HEK293T (cell line): ENCODE results near the gene POMP.

ENCODE experiments used
- BHLHE40 ChIP-seq: fragments of 450-650 bp; IDR thresholded peaks from 2 replicates; pipeline ENCODE4 v1.6.1; 2016; ENCODE audit warnings: mild to moderate bottlenecking, moderate library complexity, borderline replicate concordance
- CTBP1 ChIP-seq: fragments of 450-650 bp; IDR thresholded peaks from 2 replicates; pipeline ENCODE4 v1.6.1; 2016; ENCODE audit warnings: borderline replicate concordance
- ELF4 ChIP-seq: fragments of 450-650 bp; IDR thresholded peaks from 2 replicates; pipeline ENCODE4 v1.6.1; 2017; ENCODE audit warnings: antibody characterized with exemption
- FOXA1 ChIP-seq: fragments of 450-650 bp; IDR thresholded peaks from 2 replicates; pipeline ENCODE4 v1.6.1; 2016; ENCODE audit warnings: mild to moderate bottlenecking
- FOXM1 ChIP-seq: fragments of 450-650 bp; IDR thresholded peaks from 2 replicates; pipeline ENCODE4 v1.6.1; 2017; ENCODE audit warnings: mild to moderate bottlenecking, borderline replicate concordance
- HDGF ChIP-seq: fragments of 450-650 bp; IDR thresholded peaks from 2 replicates; pipeline ENCODE4 v1.6.1; 2017; ENCODE audit warnings: antibody characterized with exemption, borderline replicate concordance
- NFRKB ChIP-seq: fragments of 450-650 bp; IDR thresholded peaks from 2 replicates; pipeline ENCODE4 v1.6.1; 2016; ENCODE audit warnings: mild to moderate bottlenecking, moderate library complexity
- SP1 ChIP-seq: fragments of 450-650 bp; IDR thresholded peaks from 2 replicates; pipeline ENCODE4 v1.6.1; 2017
- SUZ12 ChIP-seq: fragments of 450-650 bp; IDR thresholded peaks from 2 replicates; pipeline ENCODE4 v1.6.1; 2016; ENCODE audit warnings: mild to moderate bottlenecking
- TARDBP ChIP-seq: fragments of 450-650 bp; IDR thresholded peaks from 2 replicates; pipeline ENCODE4 v1.6.1; 2016
- ZNF384 ChIP-seq: fragments of 450-650 bp; IDR thresholded peaks from 2 replicates; pipeline ENCODE4 v1.6.1; 2016

GRCh38 chr13:28621449-28621848 is 37.5 kb upstream of the POMP start:
- TF ChIP-seq BHLHE40 (no peak), ELF4 (no peak), HDGF (no peak), SP1 (no peak), FOXM1 (no peak), FOXA1 (no peak), NFRKB (no peak), CTBP1 (no peak), ZNF384 (no peak), SUZ12 (no peak), TARDBP (no peak)
